ENCODE data around the gene DGAT2L6.

Gene DGAT2L6, protein sequence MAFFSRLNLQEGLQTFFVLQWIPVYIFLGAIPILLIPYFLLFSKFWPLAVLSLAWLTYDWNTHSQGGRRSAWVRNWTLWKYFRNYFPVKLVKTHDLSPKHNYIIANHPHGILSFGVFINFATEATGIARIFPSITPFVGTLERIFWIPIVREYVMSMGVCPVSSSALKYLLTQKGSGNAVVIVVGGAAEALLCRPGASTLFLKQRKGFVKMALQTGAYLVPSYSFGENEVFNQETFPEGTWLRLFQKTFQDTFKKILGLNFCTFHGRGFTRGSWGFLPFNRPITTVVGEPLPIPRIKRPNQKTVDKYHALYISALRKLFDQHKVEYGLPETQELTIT

DNA sequence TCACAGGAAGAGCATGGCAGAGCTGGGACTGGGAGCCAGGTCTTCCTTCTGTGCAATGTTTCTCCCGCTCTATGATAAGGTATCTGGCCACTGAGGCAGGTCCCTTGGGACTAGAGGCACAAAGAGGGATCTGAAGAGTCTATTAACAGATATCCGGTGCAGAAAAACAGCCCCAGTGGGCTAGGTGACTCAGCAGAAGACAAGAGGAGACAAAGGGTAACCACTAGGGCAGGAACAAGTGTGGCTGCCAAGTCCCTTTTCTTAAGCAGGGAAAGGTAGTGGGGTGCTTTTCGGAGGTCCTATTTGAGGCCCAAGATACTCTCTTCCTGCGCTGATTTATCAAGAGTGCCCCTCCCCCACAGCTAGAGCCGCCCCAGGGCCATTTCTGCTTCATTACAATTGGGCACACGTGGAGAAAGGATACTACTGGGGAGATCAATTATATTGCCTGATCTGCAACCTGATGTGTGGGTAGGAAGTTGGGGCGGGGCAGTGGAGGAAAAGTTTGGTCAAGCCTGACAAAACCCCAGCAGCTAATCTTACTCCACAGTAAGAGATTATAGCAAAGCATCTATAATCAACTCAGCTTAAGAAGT lies at the start of gene DGAT2L6:
DGAT2L6 (plus strand) TSS at position 546 of the 596 bp plus-strand sequence. CDS start 100 bp downstream, outside the sequence.
- Histone ChIP-seq H3K27me3 (replicated peaks; ENCODE audit: control insufficient read depth, insufficient read depth, low read length) (peaks cover 22% of the 10 kb centered on the region), H3K4me3 (ENCODE audit: low read length) (no peak within 1 kb of the TSS), H3K4me1 (ENCODE audit: control insufficient read depth, insufficient read depth, low read length) (peaks cover 31% of the 10 kb centered on the region), H3K36me3 (ENCODE audit: control insufficient read depth, insufficient read depth, low read length, severe bottlenecking) (no peaks in the 10 kb centered on the region), H3K9me3 (ENCODE audit: control insufficient read depth, low read length) (no peaks in the 10 kb centered on the region), H3K9ac (ENCODE audit: low read length) (no peak within 1 kb of the TSS)
- DNase-seq (ENCODE audit: low read depth), result no peak

DNA sequence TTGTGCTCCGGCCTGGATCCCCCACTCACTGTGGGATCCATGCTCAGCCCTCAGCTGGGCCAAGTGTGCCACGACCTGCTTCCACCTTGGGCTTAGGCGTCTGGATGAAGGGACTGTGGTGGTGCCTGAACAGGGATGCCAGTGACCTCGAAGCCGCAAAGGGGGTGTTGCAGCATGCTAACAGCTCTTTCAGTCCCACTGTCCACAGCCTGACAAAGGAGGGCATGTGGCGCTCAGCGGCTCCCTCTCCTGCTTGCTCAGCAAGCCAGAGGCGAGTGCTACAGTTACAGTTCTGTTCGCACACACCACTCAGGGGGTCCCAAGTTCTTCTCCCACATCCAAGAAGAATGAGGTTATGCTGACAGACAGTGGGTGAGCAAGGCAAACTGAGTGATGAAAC lies 49.2 kb upstream of the DGAT2L6 start:
- peaks cover 6% of the 10 kb centered on the region for H3K27me3 ChIP-seq (replicated peaks; ENCODE audit: control insufficient read depth, insufficient read depth, low read length)
- H3K9ac ChIP-seq (ENCODE audit: low read length), result no peak overlapping the region
- peaks cover 4% of the 10 kb centered on the region for H3K4me1 ChIP-seq (ENCODE audit: control insufficient read depth, insufficient read depth, low read length)
- no peak for DNase-seq (ENCODE audit: low read depth)
- H3K36me3 ChIP-seq (ENCODE audit: control insufficient read depth, insufficient read depth, low read length, severe bottlenecking), result no peaks in the 10 kb centered on the region
- H3K9me3 ChIP-seq (ENCODE audit: control insufficient read depth, low read length), result no peaks in the 10 kb centered on the region
- no peak overlapping the region for H3K4me3 ChIP-seq (ENCODE audit: low read length)

DNA sequence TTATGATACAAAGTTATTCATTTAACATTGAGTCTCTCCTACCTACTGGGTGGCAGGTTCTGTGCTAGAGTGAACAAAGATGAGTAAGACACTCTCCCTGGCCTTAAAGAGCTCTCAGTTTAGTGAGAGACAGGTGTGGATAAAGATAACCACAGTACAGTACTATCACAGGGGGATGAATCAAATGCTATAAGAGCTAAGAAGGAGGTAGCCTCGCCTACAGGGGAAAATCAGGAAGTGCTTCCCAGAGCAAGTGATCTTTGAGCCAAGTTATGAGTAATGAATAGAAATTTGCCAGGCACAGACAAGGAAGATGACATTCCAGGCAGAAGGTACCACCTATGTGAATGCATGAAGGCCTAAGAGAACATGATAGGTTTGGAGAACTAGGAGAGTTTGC lies 47.5 kb upstream of the DGAT2L6 start:
- DNase-seq (ENCODE audit: low read depth), result no peak
- Histone ChIP-seq H3K27me3 (replicated peaks; ENCODE audit: control insufficient read depth, insufficient read depth, low read length) (peaks cover 6% of the 10 kb centered on the region), H3K4me3 (ENCODE audit: low read length) (no peak overlapping the region), H3K4me1 (ENCODE audit: control insufficient read depth, insufficient read depth, low read length) (peaks cover 9% of the 10 kb centered on the region), H3K9ac (ENCODE audit: low read length) (no peak overlapping the region), H3K9me3 (ENCODE audit: control insufficient read depth, low read length) (no peaks in the 10 kb centered on the region), H3K36me3 (ENCODE audit: control insufficient read depth, insufficient read depth, low read length, severe bottlenecking) (no peaks in the 10 kb centered on the region)

DNA sequence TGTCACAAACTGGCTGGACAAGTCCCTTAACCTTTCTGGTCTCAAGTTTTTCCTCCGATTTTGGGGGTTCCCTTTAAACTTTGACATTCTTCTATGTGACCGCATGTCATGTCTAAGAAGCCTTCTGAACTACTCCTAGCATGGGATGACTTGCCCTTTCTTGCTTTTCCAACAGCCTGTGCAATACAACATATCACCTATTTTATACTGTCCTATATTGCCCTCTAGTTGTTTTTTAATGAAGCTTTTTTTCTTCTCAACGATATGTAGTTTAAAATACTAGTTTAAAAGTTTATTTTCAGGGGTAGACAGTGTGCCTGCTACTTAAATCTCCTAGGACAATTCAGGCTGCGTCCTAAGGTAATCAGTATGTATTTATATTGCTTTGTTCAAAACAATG lies 45.1 kb upstream of the DGAT2L6 start:
- peaks cover 6% of the 10 kb centered on the region for H3K27me3 ChIP-seq (replicated peaks; ENCODE audit: control insufficient read depth, insufficient read depth, low read length)
- H3K4me3 ChIP-seq (ENCODE audit: low read length), result no peak overlapping the region
- no peak for DNase-seq (ENCODE audit: low read depth)
- no peaks in the 10 kb centered on the region for H3K9me3 ChIP-seq (ENCODE audit: control insufficient read depth, low read length)
- peaks cover 17% of the 10 kb centered on the region for H3K4me1 ChIP-seq (ENCODE audit: control insufficient read depth, insufficient read depth, low read length)
- H3K36me3 ChIP-seq (ENCODE audit: control insufficient read depth, insufficient read depth, low read length, severe bottlenecking), result peaks cover 5% of the 10 kb centered on the region
- H3K9ac ChIP-seq (ENCODE audit: low read length), result no peak overlapping the region

DNA sequence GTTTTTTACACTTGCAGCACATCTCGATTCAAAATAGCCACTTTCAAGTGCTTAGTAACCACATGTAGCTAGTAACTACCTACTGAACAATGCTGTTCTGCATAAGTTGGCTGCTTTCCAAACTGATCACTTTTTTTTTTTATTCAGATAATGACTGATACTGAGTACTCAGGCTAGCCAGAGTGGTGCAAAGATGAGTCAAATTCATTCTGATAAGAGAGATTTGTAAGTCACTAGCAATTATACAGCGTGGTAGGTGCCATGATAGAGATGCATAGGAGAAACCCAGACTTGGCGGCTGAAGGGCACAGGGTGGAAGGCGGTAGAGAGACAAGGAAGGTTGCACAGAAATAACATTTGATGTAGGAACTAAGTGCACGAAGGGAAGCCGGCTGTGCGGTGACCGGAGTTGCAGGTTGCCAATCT lies 44.4 kb upstream of the DGAT2L6 start:
- Histone ChIP-seq H3K4me1 (ENCODE audit: control insufficient read depth, insufficient read depth, low read length) (peaks cover 17% of the 10 kb centered on the region), H3K36me3 (ENCODE audit: control insufficient read depth, insufficient read depth, low read length, severe bottlenecking) (peaks cover 5% of the 10 kb centered on the region), H3K9me3 (ENCODE audit: control insufficient read depth, low read length) (no peaks in the 10 kb centered on the region), H3K4me3 (ENCODE audit: low read length) (peak overlapping the region; percentile 89), H3K27me3 (replicated peaks; ENCODE audit: control insufficient read depth, insufficient read depth, low read length) (peaks cover 6% of the 10 kb centered on the region), H3K9ac (ENCODE audit: low read length) (peak overlapping the region; percentile 86)
- DNase-seq (ENCODE audit: low read depth), result no peak

DNA sequence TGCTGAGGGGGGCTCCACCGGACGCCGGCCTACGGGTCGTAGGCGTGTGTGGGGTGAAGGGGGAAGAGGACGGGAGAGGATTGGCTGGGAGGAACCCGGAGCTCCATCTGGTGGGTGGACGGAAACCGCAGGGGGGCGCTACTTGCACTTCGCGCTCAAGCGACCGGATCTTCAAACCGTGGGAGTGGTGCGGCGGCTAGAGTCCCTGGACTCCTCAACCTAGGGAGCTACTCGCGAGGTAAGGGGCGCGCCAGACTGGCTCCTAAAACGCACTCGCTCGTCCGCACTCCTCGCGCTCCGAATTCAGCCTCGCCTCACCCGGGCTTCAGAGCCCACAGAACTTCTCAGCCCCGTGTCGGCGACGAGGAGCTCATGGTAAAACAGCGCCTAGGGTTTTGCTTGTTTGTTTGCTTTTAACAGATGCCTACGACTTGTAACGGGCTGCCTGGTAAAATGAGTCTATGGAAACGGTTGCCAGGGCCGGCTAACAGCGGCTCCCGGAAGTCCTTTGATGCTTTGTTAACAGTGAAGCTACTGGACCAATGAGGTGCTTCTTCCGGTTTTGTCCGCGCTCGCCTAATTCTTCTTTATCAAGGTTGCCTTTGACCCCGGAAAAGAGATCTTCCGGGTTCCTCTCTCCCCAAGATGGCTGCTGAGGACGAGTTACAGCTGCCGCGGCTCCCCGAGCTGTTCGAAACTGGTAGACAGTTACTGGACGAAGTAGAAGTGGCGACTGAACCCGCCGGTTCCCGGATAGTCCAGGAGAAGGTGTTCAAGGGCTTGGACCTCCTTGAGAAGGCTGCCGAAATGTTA lies 43.8 kb upstream of the DGAT2L6 start, which contains the start of gene IGBP1:
IGBP1 (plus strand) TSS at position 145 of the 813 bp plus-strand sequence; CDS start at position 646, 501 bp downstream.
- H3K9ac ChIP-seq (ENCODE audit: low read length), result peak within 1 kb of the TSS; percentile 86
- peak; percentile 87 for DNase-seq (ENCODE audit: low read depth)

DNA sequence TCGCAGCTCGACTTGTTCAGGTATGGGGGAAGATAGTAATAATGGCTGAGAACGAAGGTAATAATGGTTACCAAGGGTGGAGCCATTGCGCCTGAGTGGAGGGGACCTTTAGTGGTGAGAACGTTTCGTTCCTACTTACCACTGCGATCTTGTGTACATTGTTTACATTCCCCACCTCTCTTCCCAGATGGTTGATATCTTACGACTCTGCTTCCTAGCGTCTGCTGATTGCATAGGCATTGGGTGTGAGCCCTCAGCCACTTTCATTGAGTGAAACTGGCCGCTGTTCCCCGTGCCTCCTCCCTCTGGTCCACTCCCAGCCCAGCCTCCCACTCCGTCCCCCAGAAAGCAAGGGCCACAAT lies 43.2 kb upstream of the DGAT2L6 start:
- Histone ChIP-seq H3K36me3 (ENCODE audit: control insufficient read depth, insufficient read depth, low read length, severe bottlenecking) (peaks cover 5% of the 10 kb centered on the region), H3K4me1 (ENCODE audit: control insufficient read depth, insufficient read depth, low read length) (peaks cover 13% of the 10 kb centered on the region), H3K4me3 (ENCODE audit: low read length) (peak overlapping the region; percentile 89), H3K27me3 (replicated peaks; ENCODE audit: control insufficient read depth, insufficient read depth, low read length) (peaks cover 3% of the 10 kb centered on the region), H3K9ac (ENCODE audit: low read length) (peak overlapping the region; percentile 86), H3K9me3 (ENCODE audit: control insufficient read depth, low read length) (no peaks in the 10 kb centered on the region)
- DNase-seq (ENCODE audit: low read depth), result peak; percentile 52

More for the DNA sequence above, 43.8 kb upstream of the DGAT2L6 start, which contains the start of gene IGBP1:
- Histone ChIP-seq H3K9me3 (ENCODE audit: control insufficient read depth, low read length) (no peaks in the 10 kb centered on the region), H3K4me3 (ENCODE audit: low read length) (peak within 1 kb of the TSS; percentile 89), H3K36me3 (ENCODE audit: control insufficient read depth, insufficient read depth, low read length, severe bottlenecking) (peaks cover 5% of the 10 kb centered on the region), H3K27me3 (replicated peaks; ENCODE audit: control insufficient read depth, insufficient read depth, low read length) (peaks cover 6% of the 10 kb centered on the region), H3K4me1 (ENCODE audit: control insufficient read depth, insufficient read depth, low read length) (peaks cover 17% of the 10 kb centered on the region)

DNA sequence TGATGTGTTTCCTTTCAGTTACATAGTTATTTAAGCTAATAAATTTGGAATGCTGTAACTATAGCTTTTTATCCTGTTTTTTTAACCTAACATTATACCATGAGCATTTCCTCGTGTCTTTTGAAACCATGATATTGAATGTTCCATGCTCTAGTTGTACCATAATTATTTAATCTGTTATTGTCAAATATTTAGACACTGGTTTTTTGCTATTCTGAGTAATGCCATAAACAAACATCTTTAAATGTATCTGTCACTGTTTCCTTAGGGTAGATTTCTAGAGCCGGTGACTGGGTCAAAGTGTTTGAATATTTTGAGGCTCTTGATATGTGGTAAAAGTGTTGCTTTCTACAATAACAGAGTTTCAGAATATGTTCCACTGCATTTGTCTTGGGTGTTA lies 38.7 kb upstream of the DGAT2L6 start:
- Histone ChIP-seq H3K9ac (ENCODE audit: low read length) (no peak overlapping the region), H3K27me3 (replicated peaks; ENCODE audit: control insufficient read depth, insufficient read depth, low read length) (no peaks in the 10 kb centered on the region), H3K9me3 (ENCODE audit: control insufficient read depth, low read length) (no peaks in the 10 kb centered on the region), H3K36me3 (ENCODE audit: control insufficient read depth, insufficient read depth, low read length, severe bottlenecking) (peaks cover 5% of the 10 kb centered on the region), H3K4me1 (ENCODE audit: control insufficient read depth, insufficient read depth, low read length) (peaks cover 13% of the 10 kb centered on the region), H3K4me3 (ENCODE audit: low read length) (no peak overlapping the region)
- no peak for DNase-seq (ENCODE audit: low read depth)

DNA sequence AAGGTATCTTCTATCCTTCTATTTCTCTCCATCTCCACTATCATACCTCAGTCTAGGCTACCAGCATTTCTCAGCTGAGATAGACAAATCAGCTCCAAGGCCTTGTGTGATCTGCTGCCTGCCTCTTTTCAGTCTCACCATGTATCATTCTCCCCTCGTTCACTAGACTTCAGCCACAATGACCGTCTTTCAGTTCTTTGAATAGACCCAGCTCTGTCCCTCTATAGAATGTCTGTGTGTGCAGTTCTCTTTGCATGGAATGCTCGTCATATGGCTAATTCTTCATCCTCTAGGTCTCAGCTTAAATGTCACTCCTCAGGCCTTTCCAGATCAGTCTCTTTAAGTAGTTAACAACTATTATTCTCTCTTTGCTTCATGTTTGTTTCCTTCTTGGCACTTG lies 37.5 kb upstream of the DGAT2L6 start:
- DNase-seq (ENCODE audit: low read depth), result no peak
- Histone ChIP-seq H3K36me3 (ENCODE audit: control insufficient read depth, insufficient read depth, low read length, severe bottlenecking) (peaks cover 5% of the 10 kb centered on the region), H3K9ac (ENCODE audit: low read length) (no peak overlapping the region), H3K4me1 (ENCODE audit: control insufficient read depth, insufficient read depth, low read length) (peaks cover 9% of the 10 kb centered on the region), H3K4me3 (ENCODE audit: low read length) (no peak overlapping the region), H3K9me3 (ENCODE audit: control insufficient read depth, low read length) (no peaks in the 10 kb centered on the region), H3K27me3 (replicated peaks; ENCODE audit: control insufficient read depth, insufficient read depth, low read length) (no peaks in the 10 kb centered on the region)

DNA sequence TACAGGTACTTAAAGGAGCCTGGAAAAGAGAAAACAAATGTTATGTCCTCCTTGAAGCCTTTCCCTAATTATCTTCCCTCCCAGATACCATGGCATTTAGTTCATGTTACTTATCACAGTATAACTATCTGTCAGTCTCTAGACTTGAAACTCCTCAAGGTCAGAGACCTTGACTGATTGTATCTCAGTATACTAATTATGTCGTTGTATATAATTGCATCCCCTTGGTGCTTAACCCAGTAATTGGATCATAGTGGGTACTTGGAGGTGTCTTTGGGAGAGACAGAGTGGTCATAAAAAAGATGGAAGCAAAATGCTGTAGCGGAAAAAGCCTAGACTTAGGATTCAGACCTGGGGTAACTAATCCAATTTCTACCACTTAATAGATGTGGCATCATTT lies 35.9 kb upstream of the DGAT2L6 start:
- H3K36me3 ChIP-seq (ENCODE audit: control insufficient read depth, insufficient read depth, low read length, severe bottlenecking), result peaks cover under 1% of the 10 kb centered on the region
- no peaks in the 10 kb centered on the region for H3K9me3 ChIP-seq (ENCODE audit: control insufficient read depth, low read length)
- no peaks in the 10 kb centered on the region for H3K27me3 ChIP-seq (replicated peaks; ENCODE audit: control insufficient read depth, insufficient read depth, low read length)
- no peak for DNase-seq (ENCODE audit: low read depth)
- H3K9ac ChIP-seq (ENCODE audit: low read length), result no peak overlapping the region
- no peaks in the 10 kb centered on the region for H3K4me1 ChIP-seq (ENCODE audit: control insufficient read depth, insufficient read depth, low read length)
- H3K4me3 ChIP-seq (ENCODE audit: low read length), result no peak overlapping the region
